HG03135 (cell line): ENCODE results near the gene SF3A2.

ENCODE experiments used
- ATAC-seq: cut with Tn5 transposase; IDR thresholded peaks from one replicate; pipeline ENCODE4 v1.9.1; 2021; ENCODE audit warnings: mild to moderate bottlenecking, moderate library complexity; ENCODE audit not compliant: unreplicated experiment

The SF3A2 gene

DNA sequence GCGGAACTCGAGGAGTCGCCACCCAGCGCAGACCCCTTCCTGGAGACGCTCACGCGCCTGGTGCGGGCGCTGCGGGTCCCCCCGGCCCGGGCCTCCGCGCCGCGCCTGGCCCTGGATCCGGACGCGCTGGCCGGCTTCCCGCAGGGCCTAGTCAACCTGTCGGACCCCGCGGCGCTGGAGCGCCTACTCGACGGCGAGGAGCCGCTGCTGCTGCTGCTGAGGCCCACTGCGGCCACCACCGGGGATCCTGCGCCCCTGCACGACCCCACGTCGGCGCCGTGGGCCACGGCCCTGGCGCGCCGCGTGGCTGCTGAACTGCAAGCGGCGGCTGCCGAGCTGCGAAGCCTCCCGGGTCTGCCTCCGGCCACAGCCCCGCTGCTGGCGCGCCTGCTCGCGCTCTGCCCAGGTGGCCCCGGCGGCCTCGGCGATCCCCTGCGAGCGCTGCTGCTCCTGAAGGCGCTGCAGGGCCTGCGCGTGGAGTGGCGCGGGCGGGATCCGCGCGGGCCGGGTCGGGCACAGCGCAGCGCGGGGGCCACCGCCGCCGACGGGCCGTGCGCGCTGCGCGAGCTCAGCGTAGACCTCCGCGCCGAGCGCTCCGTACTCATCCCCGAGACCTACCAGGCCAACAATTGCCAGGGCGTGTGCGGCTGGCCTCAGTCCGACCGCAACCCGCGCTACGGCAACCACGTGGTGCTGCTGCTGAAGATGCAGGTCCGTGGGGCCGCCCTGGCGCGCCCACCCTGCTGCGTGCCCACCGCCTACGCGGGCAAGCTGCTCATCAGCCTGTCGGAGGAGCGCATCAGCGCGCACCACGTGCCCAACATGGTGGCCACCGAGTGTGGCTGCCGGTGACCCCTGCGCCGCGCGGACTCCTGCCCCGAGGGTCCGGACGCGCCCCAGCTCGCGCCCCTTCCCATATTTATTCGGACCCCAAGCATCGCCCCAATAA, 14.8 kb downstream of the SF3A2 start:
- no peak for ATAC-seq

- no peak for ATAC-seq
Observed at GRCh38 chr19:2252055-2252796, 15.6 kb downstream of the SF3A2 start.

GRCh38 chr19:2252797-2253105, 16.1 kb downstream of the SF3A2 start:
- no peak for ATAC-seq

DNA sequence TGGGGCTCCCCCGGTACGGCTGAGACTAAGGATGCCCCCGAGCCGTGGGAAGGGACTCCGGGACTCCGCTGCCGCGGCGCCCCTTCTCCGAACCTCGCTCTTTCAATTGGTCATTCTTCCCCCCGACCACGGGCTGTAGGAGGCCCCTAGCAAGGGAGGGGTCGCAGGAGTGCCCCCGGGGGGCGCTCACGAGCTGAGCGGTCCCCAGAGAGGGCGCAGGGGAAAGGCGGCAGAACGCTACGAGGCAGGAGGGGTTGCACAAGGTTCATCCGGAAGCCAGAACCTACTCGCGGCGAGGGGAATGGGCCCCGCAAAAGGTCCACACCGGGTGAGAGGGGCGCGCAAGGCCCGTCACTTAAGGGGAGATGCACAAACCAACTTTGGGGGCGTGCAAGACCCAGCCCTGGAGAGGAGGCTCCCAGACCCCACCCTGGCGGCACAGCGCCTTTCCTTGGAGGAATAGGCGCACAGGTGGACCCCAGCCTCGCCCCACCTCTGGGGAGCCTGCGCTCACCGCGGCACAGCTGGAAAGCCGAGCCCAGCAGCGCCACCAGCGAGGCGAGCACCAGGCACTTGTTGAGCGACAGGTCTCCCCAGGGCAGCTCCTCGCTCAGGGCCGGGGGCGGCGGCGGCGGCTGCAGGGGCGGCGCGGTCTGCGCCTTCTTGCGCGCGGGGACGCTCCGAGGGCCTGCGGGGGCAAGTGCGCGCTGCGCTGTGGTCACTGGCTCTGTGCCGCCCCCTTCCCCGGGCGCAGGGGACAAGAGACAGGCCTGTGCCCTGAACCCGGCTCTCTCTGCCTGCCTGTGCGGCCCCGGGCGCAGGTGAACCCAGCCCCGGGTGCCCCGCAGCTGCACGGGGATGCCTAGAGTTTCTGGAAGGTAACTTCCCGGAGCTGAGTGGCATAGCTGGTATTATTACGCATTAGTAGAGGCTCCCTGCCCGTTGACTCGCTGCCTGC, 16.8 kb downstream of the SF3A2 start:
- no peak for ATAC-seq

DNA sequence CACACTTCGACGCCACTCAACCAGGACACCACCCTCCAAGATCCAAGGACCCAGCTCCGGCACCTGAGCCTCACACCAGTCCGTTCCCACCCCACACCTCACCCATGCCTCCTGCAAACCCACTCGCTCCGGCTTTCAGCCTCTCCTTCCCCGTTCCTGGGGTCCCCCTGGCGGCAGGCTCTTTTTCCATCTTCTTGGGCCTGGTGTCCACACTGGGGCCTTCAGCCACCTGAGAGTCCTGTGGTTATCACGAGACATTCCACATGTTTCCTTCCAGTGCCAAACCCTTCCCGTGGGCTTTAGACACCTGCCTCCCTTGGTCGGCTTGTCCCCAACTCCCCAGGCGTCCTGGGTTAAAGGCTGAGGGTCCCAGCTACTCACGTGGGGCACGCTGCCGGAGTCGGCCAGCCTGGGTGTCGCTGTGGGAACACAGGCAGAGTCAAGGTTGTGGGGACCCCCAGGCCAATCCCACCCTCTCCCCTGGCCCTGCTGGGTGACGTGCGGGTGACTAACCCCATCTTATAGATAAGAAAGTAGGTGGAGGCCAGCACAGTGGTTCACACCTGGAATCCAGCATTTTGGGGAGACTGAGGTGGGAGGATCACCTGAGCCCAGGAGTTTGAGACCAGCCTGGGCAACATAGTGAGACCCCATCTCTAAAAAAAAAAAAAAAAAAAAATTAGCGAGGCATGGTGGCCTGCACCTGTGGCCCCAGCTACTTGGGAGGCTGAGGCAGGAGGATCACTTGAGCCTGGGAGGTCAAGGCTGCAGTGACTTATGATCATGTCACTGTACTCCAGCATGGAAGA, 17.6 kb downstream of the SF3A2 start:
- ATAC-seq, result no peak

GRCh38 chr19:2255112-2255845, 18.7 kb downstream of the SF3A2 start:
- no peak for ATAC-seq

GRCh38 chr19:2255982-2256685, 19.5 kb downstream of the SF3A2 start, which contains the start of gene JSRP1:
JSRP1 (minus strand) TSS chr19:2256417; CDS start chr19:2255314, 1,103 bp downstream.
- ATAC-seq, result no peak

DNA sequence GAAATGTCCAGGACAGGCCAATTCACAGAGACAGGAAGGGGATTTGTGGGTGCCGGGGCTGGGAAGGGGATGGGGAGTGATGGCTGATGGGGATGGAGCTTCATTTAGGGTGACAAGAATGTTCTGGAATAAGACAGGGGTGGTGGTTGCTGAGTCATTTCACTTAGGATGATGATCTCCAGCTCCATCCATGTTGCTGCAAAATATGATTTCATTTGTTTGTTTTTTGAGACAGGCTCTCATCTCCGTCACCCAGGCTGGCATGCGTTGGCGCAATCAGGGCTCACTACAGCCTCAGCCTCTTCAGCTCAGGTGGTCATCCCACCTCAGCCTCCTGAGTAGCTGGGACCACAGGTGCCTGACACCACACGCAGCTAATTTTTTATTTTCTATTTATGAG, 22.7 kb downstream of the SF3A2 start:
- ATAC-seq, result no peak

GRCh38 chr19:2260341-2260805, 23.7 kb downstream of the SF3A2 start:
- no peak for ATAC-seq

GRCh38 chr19:2261438-2262172, 25.0 kb downstream of the SF3A2 start:
- ATAC-seq, result no peak

- ATAC-seq, result no peak
Observed at GRCh38 chr19:2266183-2266993, 29.8 kb downstream of the SF3A2 start.

- no peak for ATAC-seq
Observed at GRCh38 chr19:2268480-2268830, 31.8 kb downstream of the SF3A2 start.

DNA sequence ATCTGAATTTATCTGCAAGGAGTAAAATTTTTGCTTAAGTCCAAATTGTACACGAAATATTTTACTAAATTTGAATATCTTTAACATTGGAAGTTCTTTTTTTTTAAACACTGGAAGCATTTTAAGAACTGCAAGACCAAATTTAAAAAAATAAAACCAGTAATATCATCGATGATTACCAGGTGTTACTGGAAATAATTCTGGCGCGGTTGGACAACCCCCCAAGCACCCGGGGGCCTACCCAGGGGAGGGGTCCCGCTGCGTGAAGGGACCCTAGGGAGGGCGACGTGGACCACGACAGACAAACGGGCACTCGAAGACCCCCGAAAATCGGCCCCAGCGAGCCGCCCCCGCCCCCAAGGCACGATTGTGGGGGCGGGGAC, 32.2 kb downstream of the SF3A2 start:
- no peak for ATAC-seq

- ATAC-seq, result peak; percentile 56
Observed at GRCh38 chr19:2269244-2270156, 32.9 kb downstream of the SF3A2 start.

DNA sequence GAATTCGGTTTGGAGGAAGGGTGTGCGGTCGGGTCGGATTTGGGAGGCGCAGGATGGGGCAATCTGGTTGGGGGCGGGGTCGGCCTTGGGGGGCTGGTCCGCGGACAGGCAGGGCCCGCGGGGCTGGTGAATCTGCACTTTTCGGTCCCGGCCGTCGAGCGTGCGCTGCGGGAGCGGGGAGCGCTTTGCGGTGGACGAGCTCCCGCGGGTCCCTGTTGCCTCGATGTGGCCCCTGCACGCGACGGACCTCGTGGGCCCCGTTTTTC, 33.5 kb downstream of the SF3A2 start:
- no peak for ATAC-seq

- ATAC-seq, result no peak
Observed at GRCh38 chr19:2270423-2271233, 34.0 kb downstream of the SF3A2 start.
